Measurements from ENCODE around the gene ZNF701.
"Not testable (repeated sequence)": the region's sequence is repeated elsewhere in the genome, so short reads cannot be mapped to it uniquely, and the experiment has no call there.

Gene ZNF701

GRCh38 chr19:52532480-52532879 is 37.6 kb upstream of the ZNF701 start:
- H3K27ac ChIP-seq: no peak overlapping the region
- H3K4me1 ChIP-seq: peaks cover 0 to 32% (median 7%) of the 10 kb centered on the region in 4 donors
- intact Hi-C loops (cut with DNase I; ENCODE audit: low total_unique reads): no loop called here
- DNase-seq: no peak
- no peaks in the 10 kb centered on the region for H3K27me3 ChIP-seq
- TF ChIP-seq CTCF (IDR thresholded peaks at IDR 0.05): no peak
- no peaks in the 10 kb centered on the region for H3K9me3 ChIP-seq
- H3K36me3 ChIP-seq: peaks cover 0 to 4% (median 0%) of the 10 kb centered on the region in 3 donors
- H3K4me3 ChIP-seq: no peak overlapping the region

- no peaks in the 10 kb centered on the region for H3K27me3 ChIP-seq
- no peaks in the 10 kb centered on the region for H3K9me3 ChIP-seq
- no peak overlapping the region for H3K27ac ChIP-seq
- intact Hi-C loops (cut with DNase I; ENCODE audit: low total_unique reads): no loop called here
- peaks cover 0 to 4% (median 0%) of the 10 kb centered on the region in 3 donors for H3K36me3 ChIP-seq
- DNase-seq: no peak
- H3K4me3 ChIP-seq: no peak overlapping the region
- H3K4me1 ChIP-seq: peaks cover 0 to 21% (median under 1%) of the 10 kb centered on the region in 4 donors
- TF ChIP-seq CTCF (IDR thresholded peaks at IDR 0.05): no peak
These were observed 36.2 kb upstream of the ZNF701 start for GRCh38 chr19:52533901-52534300.

- Histone ChIP-seq H3K4me1 (peaks cover 0 to 18% (median 0%) of the 10 kb centered on the region in 4 donors), H3K27ac (peak overlapping the region; percentile 76), H3K4me3 (peak overlapping the region; percentile 55 to 78)
- H3K9me3 ChIP-seq; DNase-seq; H3K36me3 ChIP-seq; intact Hi-C loops (cut with DNase I; ENCODE audit: low total_unique reads); H3K27me3 ChIP-seq: not testable (repeated sequence)
These were observed 34.7 kb upstream of the ZNF701 start for GRCh38 chr19:52535385-52535770.

- peak overlapping the region; percentile 76 for H3K27ac ChIP-seq
- peaks cover 0 to 18% (median 0%) of the 10 kb centered on the region in 4 donors for H3K4me1 ChIP-seq
- no peaks in the 10 kb centered on the region for H3K27me3 ChIP-seq
- H3K36me3 ChIP-seq: peaks cover 0 to 4% (median 0%) of the 10 kb centered on the region in 3 donors
- TF ChIP-seq CTCF (IDR thresholded peaks at IDR 0.05): peak in 1 of 2 experiments; percentile 33
- intact Hi-C loops (cut with DNase I; ENCODE audit: low total_unique reads): no loop called here
- peak; percentile 91 to 93 for DNase-seq
- H3K9me3 ChIP-seq: no peaks in the 10 kb centered on the region
- H3K4me3 ChIP-seq: peak overlapping the region; percentile 55 to 78
These were observed 34.2 kb upstream of the ZNF701 start for GRCh38 chr19:52535771-52536447.

- TF ChIP-seq CTCF (IDR thresholded peaks at IDR 0.05): no peak
- intact Hi-C loops (cut with DNase I; ENCODE audit: low total_unique reads): no loop called here
- H3K4me1 ChIP-seq: peaks cover 0 to 18% (median 0%) of the 10 kb centered on the region in 4 donors
- DNase-seq: no peak
- peak overlapping the region; percentile 55 to 78 for H3K4me3 ChIP-seq
- peaks cover 0 to 4% (median 0%) of the 10 kb centered on the region in 3 donors for H3K36me3 ChIP-seq
- H3K27me3 ChIP-seq: no peaks in the 10 kb centered on the region
- no peaks in the 10 kb centered on the region for H3K9me3 ChIP-seq
- H3K27ac ChIP-seq: peak overlapping the region; percentile 76
These were observed 33.7 kb upstream of the ZNF701 start for GRCh38 chr19:52536448-52536800.

GRCh38 chr19:52538815-52539214 is 31.3 kb upstream of the ZNF701 start:
- intact Hi-C loops (cut with DNase I; ENCODE audit: low total_unique reads); H3K27ac ChIP-seq; H3K4me3 ChIP-seq; DNase-seq; H3K9me3 ChIP-seq; H3K27me3 ChIP-seq: not testable (repeated sequence)
- H3K4me1 ChIP-seq: peaks cover 0 to 18% (median 0%) of the 10 kb centered on the region in 4 donors
- peaks cover 7 to 12% (median 11%) of the 10 kb centered on the region in 3 donors for H3K36me3 ChIP-seq

- DNase-seq; intact Hi-C loops (cut with DNase I; ENCODE audit: low total_unique reads): not testable (repeated sequence)
These were observed 28.9 kb upstream of the ZNF701 start for GRCh38 chr19:52541176-52541575.

More at GRCh38 chr19:52541176-52541575, 28.9 kb upstream of the ZNF701 start:
- H3K36me3 ChIP-seq: peaks cover 28 to 34% (median 34%) of the 10 kb centered on the region in 3 donors
- not testable (repeated sequence) for H3K9me3 ChIP-seq, H3K27me3 ChIP-seq, H3K4me1 ChIP-seq, H3K27ac ChIP-seq, H3K4me3 ChIP-seq
